ENCODE measurements around the gene DHRS12.

GRCh38 chr13:51733374-51734298 lies 70.3 kb downstream of the DHRS12 start:
- TF ChIP-seq CTCF (IDR thresholded peaks at IDR 0.05) (no peak), POLR2A (IDR thresholded peaks at IDR 0.05) (no peak)

Data from lower leg skin (tissue), 3 donors.